Measurements from ENCODE around the gene P3H2. TPM values are rescaled to one million over a fixed set of nuclear protein-coding genes. Genes with fewer than 3 reads are reported as not detected.
A peak's percentile ranks its signal among the peaks of the same experiment; 100 is the strongest.

The P3H2 gene
- total RNA-seq, 1 experiment from 2014 or later: 20.9 TPM

DNA sequence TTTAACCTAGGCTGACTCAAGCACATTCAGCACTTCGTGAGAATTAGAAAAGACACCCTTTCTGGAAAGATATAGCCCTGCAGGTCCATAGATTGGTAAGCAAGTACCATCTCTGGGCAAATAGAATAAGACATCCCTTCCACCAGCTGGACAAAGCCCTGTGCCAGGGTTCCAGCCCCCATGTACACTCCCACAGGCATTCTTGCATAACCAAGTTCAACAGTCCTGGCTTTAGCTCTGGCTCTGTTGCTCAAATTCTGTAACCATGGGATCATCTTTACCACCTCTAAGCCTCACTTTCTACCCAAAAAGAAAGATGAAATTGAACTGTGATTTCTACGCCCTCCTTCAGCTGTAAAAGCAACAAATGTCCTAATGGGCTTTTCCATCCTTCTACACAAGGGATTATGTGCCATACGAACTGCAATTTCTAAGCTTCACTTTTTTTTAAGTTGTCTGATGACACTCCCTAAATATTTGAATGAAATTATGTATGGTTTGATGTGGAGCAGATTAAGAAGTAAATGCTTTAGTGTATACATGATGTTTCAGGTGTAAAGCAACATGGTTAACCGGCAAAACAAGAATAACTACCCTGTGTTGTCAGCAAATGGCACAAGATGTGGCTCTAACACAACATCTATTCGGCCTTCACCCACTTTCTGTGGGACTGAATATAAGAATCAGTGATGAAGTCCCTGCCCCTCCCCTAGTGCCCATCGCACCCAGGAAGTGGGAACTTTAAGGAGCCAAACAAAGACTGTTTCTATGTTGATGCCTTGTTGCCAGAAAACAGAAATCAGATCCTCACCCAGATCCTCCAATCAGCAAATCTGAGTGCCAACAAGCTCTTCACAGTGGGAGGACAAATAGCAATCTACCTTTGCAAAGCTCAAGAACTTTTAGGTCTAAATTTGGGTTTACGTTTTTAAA, 165.7 kb downstream of the P3H2 start:
- Histone ChIP-seq H3K79me2 (ENCODE audit: low read depth) (no peaks in the 10 kb centered on the region), H3K4me2 (no peak overlapping the region), H3K4me1 (replicated peaks; ENCODE audit: insufficient read depth) (no peaks in the 10 kb centered on the region), H3K9me2 (ENCODE audit: insufficient read depth) (no peaks in the 10 kb centered on the region), H3K27ac (no peak overlapping the region), H3K9me3 (ENCODE audit: insufficient read depth, low read depth) (peaks cover 8% of the 10 kb centered on the region; the same call in 1 of the 2 replicates), H3K36me3 (ENCODE audit: low read depth) (no peaks in the 10 kb centered on the region), H3K4me3 (no peak overlapping the region), H2AFZ (no peak overlapping the region), H3K27me3 (ENCODE audit: insufficient read depth, low read depth) (no peaks in the 10 kb centered on the region), H3F3A (ENCODE audit: insufficient read depth, low read depth) (no peaks in the 10 kb centered on the region), H4K20me1 (ENCODE audit: insufficient read depth) (no peaks in the 10 kb centered on the region)
- BruUV-seq (replicated peaks): no TSS peak
- no peak for TF ChIP-seq EZH2 (IDR thresholded peaks at IDR 0.05; ENCODE audit: low read depth)
- TF ChIP-seq, protein P1, sequence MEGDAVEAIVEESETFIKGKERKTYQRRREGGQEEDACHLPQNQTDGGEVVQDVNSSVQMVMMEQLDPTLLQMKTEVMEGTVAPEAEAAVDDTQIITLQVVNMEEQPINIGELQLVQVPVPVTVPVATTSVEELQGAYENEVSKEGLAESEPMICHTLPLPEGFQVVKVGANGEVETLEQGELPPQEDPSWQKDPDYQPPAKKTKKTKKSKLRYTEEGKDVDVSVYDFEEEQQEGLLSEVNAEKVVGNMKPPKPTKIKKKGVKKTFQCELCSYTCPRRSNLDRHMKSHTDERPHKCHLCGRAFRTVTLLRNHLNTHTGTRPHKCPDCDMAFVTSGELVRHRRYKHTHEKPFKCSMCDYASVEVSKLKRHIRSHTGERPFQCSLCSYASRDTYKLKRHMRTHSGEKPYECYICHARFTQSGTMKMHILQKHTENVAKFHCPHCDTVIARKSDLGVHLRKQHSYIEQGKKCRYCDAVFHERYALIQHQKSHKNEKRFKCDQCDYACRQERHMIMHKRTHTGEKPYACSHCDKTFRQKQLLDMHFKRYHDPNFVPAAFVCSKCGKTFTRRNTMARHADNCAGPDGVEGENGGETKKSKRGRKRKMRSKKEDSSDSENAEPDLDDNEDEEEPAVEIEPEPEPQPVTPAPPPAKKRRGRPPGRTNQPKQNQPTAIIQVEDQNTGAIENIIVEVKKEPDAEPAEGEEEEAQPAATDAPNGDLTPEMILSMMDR (conservative IDR thresholded peaks at IDR 0.05): no peak
- ChIA-PET CTCF (interaction anchor here (0.7 kb wide), 1 partner anchor 1244 kb away, joined by 3 read pairs; no protein-coding TSS in a partner anchor), POLR2A (ENCODE audit: unreplicated experiment) (interaction anchor here (0.7 kb wide), 1 partner anchor 650 kb away, joined by 5 read pairs; no protein-coding TSS in a partner anchor)
- intact Hi-C loops (cut with micrococcal nuclease; ENCODE audit: unreplicated experiment): no loop called here
- no peak for DNase-seq

DNA sequence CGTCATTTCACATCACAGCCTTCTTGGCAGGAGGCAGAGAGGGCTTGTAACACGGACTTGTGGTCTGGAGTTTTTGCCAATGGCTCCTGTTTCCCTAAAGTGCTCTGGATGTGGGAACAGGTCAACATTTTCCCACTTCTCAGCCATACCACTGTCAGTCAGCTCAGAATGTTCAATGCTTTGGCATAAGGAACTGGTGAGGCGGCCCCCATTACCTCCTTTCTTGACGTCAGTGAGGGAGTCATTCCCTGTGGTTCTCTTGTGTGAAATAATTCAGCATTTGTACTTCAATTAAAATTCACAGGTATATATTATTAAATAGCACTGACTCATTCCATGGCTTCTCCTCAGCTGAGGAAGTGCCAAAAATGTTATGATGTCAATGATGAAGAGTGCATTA, 167.1 kb downstream of the P3H2 start:
- Histone ChIP-seq H3K4me3 (no peak overlapping the region), H3K9me2 (ENCODE audit: insufficient read depth) (no peaks in the 10 kb centered on the region), H3K79me2 (ENCODE audit: low read depth) (no peaks in the 10 kb centered on the region), H3K4me2 (no peak overlapping the region), H3F3A (ENCODE audit: insufficient read depth, low read depth) (no peaks in the 10 kb centered on the region), H3K9me3 (ENCODE audit: insufficient read depth, low read depth) (peaks cover 15% of the 10 kb centered on the region; the same call in 1 of the 2 replicates), H3K36me3 (ENCODE audit: low read depth) (no peaks in the 10 kb centered on the region), H2AFZ (no peak overlapping the region), H3K27me3 (ENCODE audit: insufficient read depth, low read depth) (no peaks in the 10 kb centered on the region), H3K27ac (no peak overlapping the region), H4K20me1 (ENCODE audit: insufficient read depth) (no peaks in the 10 kb centered on the region), H3K4me1 (replicated peaks; ENCODE audit: insufficient read depth) (peaks cover 4% of the 10 kb centered on the region)
- TF ChIP-seq, protein P1 (conservative IDR thresholded peaks at IDR 0.05): no peak
- no peak for TF ChIP-seq EZH2 (IDR thresholded peaks at IDR 0.05; ENCODE audit: low read depth)
- intact Hi-C loops (cut with micrococcal nuclease; ENCODE audit: unreplicated experiment): no loop called here
- ChIA-PET CTCF (no interaction called here), POLR2A (ENCODE audit: unreplicated experiment) (no interaction called here)
- no peak for DNase-seq
- no TSS peak for BruUV-seq (replicated peaks)

DNA sequence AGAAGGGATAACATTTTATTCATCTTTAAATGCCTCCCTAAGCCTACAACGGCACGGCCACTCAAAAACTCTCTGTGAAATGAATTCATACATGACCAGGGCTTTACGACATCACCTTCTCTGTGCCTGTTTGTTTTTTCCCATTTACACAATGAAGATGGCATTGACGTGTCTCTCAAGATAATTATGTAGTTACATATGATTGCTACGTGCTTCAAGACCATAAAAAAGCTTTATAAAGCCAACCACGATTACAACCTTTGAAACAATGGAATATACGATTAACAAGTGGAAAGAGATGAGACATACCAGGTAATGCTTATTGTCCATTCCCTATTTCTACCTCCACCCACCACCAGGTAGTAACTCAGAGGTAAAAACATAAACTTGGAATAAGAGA, 168.4 kb downstream of the P3H2 start:
- TF ChIP-seq, protein P1 (conservative IDR thresholded peaks at IDR 0.05): no peak
- no peak for TF ChIP-seq EZH2 (IDR thresholded peaks at IDR 0.05; ENCODE audit: low read depth)
- Histone ChIP-seq H3K36me3 (ENCODE audit: low read depth) (no peaks in the 10 kb centered on the region), H3K9me2 (ENCODE audit: insufficient read depth) (no peaks in the 10 kb centered on the region), H3K4me1 (replicated peaks; ENCODE audit: insufficient read depth) (peaks cover 17% of the 10 kb centered on the region), H3K4me2 (no peak overlapping the region), H2AFZ (no peak overlapping the region), H3K4me3 (no peak overlapping the region), H3K27me3 (ENCODE audit: insufficient read depth, low read depth) (no peaks in the 10 kb centered on the region), H3K27ac (no peak overlapping the region), H3K79me2 (ENCODE audit: low read depth) (no peaks in the 10 kb centered on the region), H3F3A (ENCODE audit: insufficient read depth, low read depth) (no peaks in the 10 kb centered on the region; the same call in 1 of the 2 replicates), H4K20me1 (ENCODE audit: insufficient read depth) (no peaks in the 10 kb centered on the region), H3K9me3 (ENCODE audit: insufficient read depth, low read depth) (peaks cover 16% of the 10 kb centered on the region; the same call in 1 of the 2 replicates)
- intact Hi-C loops (cut with micrococcal nuclease; ENCODE audit: unreplicated experiment): no loop called here
- no TSS peak for BruUV-seq (replicated peaks)
- ChIA-PET CTCF (interaction anchor here (0.5 kb wide), 1 partner anchor 86 kb away, joined by 10 read pairs; no protein-coding TSS in a partner anchor), POLR2A (ENCODE audit: unreplicated experiment) (no interaction called here)
- DNase-seq: peak in 1 of 2 experiments; percentile 21
